Brain microvascular endothelial cell (primary cell): Measurements from ENCODE around the gene LCP1.

Experiments
- DNase-seq: peaks from one replicate; pipeline ENCODE4 v3.0.0-alpha.2; 2020
- H3K27ac ChIP-seq: fragments of 250-450 bp; sonication (Bioruptor Pico); 2 replicates; pipeline ENCODE4 v1.5.1; 2020; ENCODE audit warnings: mild to moderate bottlenecking, moderate library complexity
- H3K27me3 ChIP-seq: fragments of 250-450 bp; sonication (Bioruptor Pico); replicated peaks from 2 replicates; pipeline ENCODE4 v1.5.1; 2020; ENCODE audit warnings: mild to moderate bottlenecking
- H3K36me3 ChIP-seq: fragments of 250-450 bp; sonication (Bioruptor Pico); replicated peaks from 2 replicates; pipeline ENCODE4 v1.5.1; 2020; ENCODE audit warnings: mild to moderate bottlenecking
- H3K4me3 ChIP-seq: 2 replicates; pipeline ENCODE4 v1.5.1; 2011; ENCODE audit warnings: low read depth, mild to moderate bottlenecking, control low read depth, low read length, moderate library complexity
- CTCF ChIP-seq: IDR thresholded peaks from 2 replicates; pipeline ENCODE4 v1.5.1; 2011; ENCODE audit warnings: low read depth, mild to moderate bottlenecking, moderate library complexity, low read length, control low read depth, inconsistent platforms; ENCODE audit errors: missing control alignments
- in situ Hi-C: cut with HindIII; loops from 2 replicates; pipeline ENCODE4 v1.10.0; 2017; ENCODE audit warnings: low sequenced_read_pairs, low pct_ligation_motif_present

Gene LCP1

GRCh38 chr13:46171217-46171616, 10.8 kb downstream of the LCP1 start:
- Histone ChIP-seq H3K27ac (no peak overlapping the region), H3K4me3 (no peak overlapping the region), H3K27me3 (no peaks in the 10 kb centered on the region), H3K36me3 (no peaks in the 10 kb centered on the region)
- no peak for DNase-seq
- TF ChIP-seq CTCF: no peak
- in situ Hi-C loops: no loop called here

- H3K36me3 ChIP-seq: no peaks in the 10 kb centered on the region
- no peak overlapping the region for H3K27ac ChIP-seq
- no peaks in the 10 kb centered on the region for H3K27me3 ChIP-seq
- in situ Hi-C loops: no loop called here
- H3K4me3 ChIP-seq: no peak overlapping the region
- no peak for DNase-seq
- TF ChIP-seq CTCF: no peak
Observed at GRCh38 chr13:46170687-46171086, 11.3 kb downstream of the LCP1 start.

DNA sequence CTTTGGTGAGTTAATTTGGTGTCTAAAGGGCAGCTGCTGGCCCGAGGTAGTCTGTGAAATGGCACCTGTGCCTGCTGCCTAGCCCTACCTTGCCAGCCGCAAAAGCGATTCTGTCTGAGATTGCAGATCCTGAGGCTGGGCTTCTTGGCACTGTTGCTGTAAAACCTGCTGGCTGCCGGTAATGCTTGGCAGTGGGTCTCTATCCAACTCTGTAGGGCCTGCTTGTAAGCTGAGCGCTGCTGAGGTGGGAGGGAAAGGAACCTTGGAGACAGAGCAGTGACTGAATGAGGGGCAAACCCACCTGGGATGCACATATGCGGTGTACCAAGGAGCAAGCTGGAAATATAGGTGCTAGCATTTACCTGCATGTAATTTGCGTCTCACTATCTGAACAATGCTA, 11.7 kb downstream of the LCP1 start:
- H3K4me3 ChIP-seq: no peak overlapping the region
- TF ChIP-seq CTCF: no peak
- in situ Hi-C loops: no loop called here

DNA sequence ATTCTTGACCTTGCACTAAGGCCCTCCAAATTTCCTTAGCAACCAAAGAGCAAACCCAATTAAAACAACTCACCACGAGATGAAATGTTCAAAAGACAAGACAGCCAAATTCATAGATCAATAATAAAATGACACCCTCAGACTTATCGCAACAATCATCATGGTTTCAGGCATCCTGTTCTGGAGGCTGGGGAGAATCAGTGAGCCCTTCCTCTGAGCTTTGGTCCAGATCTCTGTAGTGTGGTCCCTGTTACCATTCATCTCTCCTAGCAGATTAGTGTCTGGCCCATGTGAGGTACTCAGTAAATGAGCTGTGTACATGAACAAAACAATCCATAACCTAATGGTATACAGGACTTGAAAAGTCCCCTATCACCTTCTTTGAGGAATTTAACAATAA, 12.2 kb downstream of the LCP1 start:
- no peaks in the 10 kb centered on the region for H3K27me3 ChIP-seq
- TF ChIP-seq CTCF: no peak
- H3K36me3 ChIP-seq: no peaks in the 10 kb centered on the region
- in situ Hi-C loops: no loop called here
- no peak overlapping the region for H3K27ac ChIP-seq
- no peak overlapping the region for H3K4me3 ChIP-seq
- no peak for DNase-seq

More for the DNA sequence above, 11.7 kb downstream of the LCP1 start:
- H3K27me3 ChIP-seq: no peaks in the 10 kb centered on the region
- DNase-seq: no peak
- no peak overlapping the region for H3K27ac ChIP-seq
- H3K36me3 ChIP-seq: no peaks in the 10 kb centered on the region

- no peak overlapping the region for H3K4me3 ChIP-seq
- no peaks in the 10 kb centered on the region for H3K27me3 ChIP-seq
- TF ChIP-seq CTCF: no peak
- in situ Hi-C loops: no loop called here
- DNase-seq: no peak
- no peaks in the 10 kb centered on the region for H3K36me3 ChIP-seq
- no peak overlapping the region for H3K27ac ChIP-seq
Observed at GRCh38 chr13:46168783-46169182, 13.2 kb downstream of the LCP1 start.

DNA sequence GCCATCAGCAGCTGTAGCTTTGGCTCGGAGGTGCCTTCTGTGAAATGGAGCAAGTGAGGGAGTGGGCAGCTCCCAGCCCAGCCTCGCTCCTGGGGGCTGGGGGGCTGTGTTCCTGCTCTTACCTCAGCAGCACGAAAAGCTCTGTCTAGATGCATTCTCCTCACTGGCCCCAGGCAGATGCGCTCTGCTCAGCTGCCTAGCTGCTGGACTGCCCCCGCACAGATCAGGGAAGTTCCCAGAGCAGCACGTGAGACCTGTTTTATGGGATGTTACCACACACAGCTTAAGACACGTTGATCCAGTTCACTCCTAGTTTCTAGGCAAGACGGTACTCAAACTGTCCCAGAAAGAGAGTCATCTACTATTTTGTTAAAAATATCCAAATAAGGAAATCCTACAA, 13.6 kb downstream of the LCP1 start:
- peak; percentile 17 for DNase-seq
- H3K36me3 ChIP-seq: no peaks in the 10 kb centered on the region
- in situ Hi-C loops: no loop called here

More for the DNA sequence above, 13.6 kb downstream of the LCP1 start:
- Histone ChIP-seq H3K27ac (no peak overlapping the region), H3K27me3 (no peaks in the 10 kb centered on the region), H3K4me3 (no peak overlapping the region)
- no peak for TF ChIP-seq CTCF
